GM18505 (cell line): ENCODE data around the gene ZNF397.
A peak's percentile ranks its signal among the peaks of the same experiment; 100 is the strongest.

ENCODE experiments used
- ATAC-seq: cut with Tn5 transposase; IDR thresholded peaks from one replicate; pipeline ENCODE4 v1.9.1; 2021; ENCODE audit not compliant: unreplicated experiment
- POLR2A ChIP-seq: IDR thresholded peaks from 4 replicates; pipeline ENCODE4 v1.6.1; 2011; ENCODE audit warnings: borderline replicate concordance; ENCODE audit not compliant: insufficient read depth, insufficient read length; ENCODE audit errors: extremely low read depth

ZNF397 gene

DNA sequence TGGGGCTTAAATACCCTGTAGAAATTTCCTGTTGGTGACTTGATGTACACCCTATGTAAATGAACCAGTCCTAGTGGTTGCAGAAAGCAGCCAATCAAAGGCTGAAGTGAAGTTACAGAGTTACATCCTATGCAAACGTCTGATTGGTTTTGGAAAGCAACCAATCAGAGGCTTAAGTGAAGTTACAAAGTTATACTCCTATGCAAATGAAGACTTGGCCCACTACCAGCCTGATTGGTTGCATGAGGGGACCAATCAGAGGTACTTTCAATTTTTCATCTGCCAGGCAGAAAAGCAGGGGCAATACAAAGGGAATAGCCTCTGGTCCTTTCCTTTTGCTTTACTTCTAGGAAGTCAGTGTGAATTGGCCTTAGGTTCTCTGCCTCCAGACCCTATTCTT is 13.6 kb upstream of the ZNF397 start:
- no peak for ATAC-seq
- no peak for TF ChIP-seq POLR2A

DNA sequence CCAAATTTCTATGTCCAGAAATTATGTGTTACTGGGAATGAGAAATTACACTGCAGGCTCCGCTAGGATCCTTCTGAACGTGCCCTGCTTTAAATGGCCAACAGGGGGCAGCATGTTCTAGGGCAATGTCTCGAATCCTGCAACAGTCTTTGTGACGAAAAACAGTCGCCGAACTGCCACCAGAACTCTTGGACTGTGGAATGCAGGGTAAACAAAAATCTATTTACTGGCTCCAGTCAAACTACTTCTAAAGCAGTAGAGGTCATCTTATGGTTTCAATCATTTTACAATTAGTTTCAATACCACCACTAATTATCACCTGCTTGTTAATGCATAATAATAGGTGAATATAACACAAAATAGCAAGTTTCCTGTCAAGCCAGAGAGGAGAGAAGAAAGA is 9.8 kb upstream of the ZNF397 start:
- no peak for TF ChIP-seq POLR2A
- ATAC-seq, result peak; percentile 90

DNA sequence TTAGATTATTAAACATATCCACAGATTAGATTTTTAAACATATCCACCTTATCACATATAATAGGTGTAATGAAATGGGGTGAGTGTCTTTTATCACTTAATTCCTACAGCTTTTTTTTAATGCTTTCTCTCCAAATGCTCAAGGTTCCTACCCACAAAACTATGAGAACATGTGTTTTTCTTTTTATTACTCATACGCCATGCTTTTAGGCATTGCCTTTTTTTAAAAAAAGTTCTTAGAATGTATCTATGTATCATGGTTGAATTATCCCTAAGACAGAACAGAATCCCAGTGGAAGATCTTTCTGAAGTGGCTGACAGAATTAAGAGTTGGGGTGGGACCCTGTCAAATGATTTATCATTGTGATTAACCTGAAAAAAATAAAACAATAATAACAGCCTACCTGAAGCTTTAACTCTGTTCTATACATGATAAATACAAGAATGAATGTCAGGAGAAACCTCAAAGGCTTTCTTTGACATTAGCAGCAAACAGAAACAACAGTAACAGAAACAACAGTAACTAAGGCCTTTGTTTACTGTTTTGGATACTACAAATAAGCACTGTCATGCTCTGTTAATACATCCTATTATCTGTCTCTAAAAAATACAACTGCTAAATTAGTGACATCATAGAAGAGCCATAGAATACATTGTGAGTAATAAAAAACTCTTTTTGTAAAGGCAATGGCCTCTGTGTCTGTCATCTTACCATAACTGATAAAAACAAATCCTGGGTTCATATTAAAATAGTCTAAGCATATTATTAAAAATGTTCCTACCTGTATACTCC is 4.1 kb upstream of the ZNF397 start:
- no peak for TF ChIP-seq POLR2A
- ATAC-seq, result no peak

DNA sequence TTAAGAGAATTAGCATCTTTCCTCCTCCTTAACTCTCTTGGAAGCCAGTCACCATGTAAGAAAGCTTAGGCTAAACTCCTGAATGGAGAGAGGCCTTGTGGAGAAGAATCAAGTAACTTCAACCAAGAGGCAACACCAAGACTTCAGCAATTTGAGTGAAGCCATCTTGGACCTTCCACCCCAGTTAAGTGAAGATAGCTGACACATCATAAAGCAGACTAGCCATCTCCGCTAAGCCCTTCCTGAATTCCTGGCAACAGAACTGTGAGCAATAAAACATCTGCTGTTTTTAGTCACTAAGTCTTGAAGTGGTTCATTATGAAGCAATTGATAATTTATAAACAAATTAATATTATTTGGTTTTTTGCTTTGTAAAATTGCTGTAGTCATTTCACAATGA is 1.5 kb upstream of the ZNF397 start:
- ATAC-seq, result no peak
- TF ChIP-seq POLR2A, result no peak

DNA sequence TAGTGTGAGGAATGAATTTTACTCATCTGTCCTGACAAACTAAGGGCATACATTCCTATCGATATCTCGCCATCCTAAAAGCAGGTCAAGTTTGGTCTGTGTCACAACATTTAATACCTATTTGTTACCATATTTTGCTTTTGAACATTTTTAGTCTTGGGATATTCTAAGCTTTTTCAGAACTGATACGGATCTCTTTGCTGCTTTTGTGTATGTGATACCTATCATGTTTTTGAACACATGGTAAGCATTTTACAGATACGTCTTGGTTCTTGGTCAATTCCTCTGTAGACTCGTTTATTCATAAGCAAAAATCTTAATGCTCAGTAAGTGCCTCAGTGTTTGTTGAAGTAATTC is 592 bp downstream of the ZNF397 start:
- TF ChIP-seq POLR2A, result no peak
- peak; percentile 1 for ATAC-seq

DNA sequence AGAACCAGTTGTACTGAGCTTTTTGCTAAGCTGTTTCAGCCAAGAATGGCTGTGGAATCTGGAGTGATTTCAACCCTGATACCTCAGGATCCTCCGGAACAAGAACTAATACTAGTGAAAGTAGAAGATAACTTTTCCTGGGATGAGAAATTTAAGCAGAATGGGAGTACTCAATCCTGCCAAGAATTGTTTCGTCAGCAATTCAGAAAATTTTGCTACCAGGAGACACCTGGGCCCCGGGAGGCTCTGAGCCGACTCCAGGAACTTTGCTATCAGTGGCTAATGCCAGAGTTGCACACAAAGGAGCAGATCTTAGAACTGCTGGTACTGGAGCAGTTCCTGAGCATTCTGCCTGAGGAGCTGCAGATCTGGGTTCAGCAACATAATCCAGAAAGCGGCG is 1.6 kb downstream of the ZNF397 start:
- no peak for TF ChIP-seq POLR2A
- ATAC-seq, result no peak

DNA sequence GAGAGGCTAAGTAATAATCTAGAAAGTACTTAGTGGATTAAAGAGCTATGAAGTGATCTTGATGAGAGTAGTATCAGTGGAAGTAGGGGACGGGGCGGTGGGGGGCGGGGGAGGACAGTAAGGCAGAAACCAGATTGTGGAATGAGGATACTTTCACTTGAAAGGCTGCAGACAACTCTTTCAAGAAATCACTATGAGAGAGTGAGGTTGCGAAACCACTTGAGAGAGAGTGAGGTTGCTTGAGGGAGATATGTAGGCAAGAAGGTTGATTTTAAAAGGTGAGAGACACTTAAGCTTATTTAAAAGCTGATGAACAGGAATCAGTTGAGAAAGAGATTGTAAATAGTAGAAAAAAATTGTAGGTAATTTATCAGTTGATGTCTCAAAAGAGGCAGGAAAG is 3.8 kb downstream of the ZNF397 start:
- ATAC-seq, result no peak
- no peak for TF ChIP-seq POLR2A

DNA sequence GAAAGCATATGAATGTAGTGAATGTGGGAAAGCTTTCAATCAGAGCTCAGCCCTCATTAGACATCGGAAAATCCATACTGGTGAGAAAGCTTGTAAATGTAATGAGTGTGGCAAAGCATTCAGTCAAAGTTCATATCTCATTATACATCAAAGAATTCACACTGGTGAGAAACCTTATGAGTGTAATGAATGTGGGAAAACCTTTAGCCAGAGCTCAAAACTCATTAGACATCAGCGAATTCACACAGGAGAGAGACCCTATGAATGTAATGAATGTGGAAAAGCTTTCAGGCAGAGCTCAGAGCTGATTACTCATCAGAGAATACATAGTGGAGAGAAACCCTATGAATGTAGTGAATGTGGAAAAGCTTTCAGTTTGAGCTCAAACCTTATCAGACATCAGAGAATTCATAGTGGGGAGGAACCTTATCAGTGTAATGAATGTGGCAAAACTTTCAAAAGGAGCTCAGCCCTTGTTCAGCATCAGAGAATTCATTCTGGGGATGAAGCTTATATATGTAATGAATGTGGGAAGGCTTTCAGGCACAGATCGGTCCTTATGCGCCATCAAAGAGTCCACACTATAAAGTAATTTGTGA is 5.0 kb downstream of the ZNF397 start:
- ATAC-seq, result no peak
- no peak for TF ChIP-seq POLR2A

DNA sequence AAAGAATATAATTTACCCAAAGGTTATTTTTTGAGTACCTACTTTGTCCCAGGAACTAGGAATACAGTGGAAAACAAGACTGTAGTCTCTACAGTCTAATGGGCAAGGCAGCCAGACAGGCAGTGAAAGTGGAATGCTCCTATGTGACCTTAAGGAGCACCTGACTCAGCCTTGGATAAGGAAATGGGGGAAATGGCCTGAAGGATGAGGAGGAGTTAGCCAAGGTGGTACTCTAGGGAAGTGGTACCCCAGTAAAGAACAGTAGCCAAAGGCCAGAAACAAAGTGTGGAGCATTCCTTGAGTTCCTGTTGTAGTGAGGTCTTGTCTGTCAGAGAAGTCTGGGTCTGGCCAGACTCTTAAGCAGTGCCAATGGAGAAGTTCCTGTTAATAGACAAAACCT is 6.0 kb downstream of the ZNF397 start:
- TF ChIP-seq POLR2A, result no peak
- ATAC-seq, result no peak

DNA sequence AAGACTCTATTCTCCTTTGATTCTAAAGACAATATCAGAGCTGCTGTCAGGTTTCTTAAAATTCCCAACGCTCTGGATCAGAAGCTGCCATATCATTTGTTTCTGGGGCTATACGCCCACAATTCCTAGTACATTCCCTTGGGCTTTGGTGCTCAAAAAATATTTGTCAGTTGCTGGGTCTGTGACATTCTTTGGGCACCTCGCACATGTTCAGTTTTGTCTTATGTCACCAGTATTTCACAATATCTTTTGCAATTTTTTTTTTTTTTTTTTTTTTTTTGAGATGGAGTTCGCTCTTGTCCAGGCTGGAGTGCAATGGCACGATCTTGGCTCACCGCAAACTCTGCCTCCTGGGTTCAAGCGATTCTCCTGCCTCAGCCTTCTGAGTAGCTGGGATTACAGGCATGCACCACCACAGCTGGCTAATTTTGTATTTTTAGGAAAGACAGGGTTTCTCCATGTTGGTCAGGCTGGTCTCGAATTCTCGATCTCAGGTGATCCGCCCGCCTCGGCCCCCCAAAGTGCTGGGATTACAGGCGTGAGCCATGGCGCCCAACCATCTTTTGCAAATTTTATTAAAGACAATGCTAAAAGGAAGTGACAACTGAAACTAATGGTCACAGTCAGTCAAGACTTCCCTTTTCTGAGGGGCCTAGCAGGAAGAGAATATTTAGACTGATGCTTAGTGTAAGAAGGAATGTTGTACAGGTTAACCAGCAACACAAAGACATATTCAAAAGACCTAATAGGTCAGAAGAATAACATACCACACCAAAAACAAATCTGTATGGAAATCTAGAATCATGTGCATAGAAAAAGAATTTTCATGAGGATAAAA is 6.8 kb downstream of the ZNF397 start:
- ATAC-seq, result no peak
- no peak for TF ChIP-seq POLR2A

DNA sequence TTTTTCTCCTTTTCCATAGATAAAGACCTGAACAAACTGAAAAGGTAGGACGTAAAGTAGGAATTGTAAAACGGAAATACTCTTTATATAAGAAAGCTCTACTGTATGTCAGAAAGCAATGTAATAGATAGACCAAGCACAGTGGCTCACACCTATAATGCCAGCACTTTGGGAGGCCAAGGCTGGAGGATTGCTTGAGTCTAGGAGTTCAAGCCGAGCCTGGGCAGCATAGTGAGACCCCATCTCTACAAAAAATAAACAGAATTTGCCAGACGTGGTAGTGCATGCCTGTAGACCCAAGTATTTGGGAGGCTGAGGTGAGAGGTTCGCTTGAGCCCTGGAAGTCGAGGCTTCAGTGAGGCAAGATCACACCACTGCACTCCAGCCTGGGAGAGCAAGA is 7.6 kb downstream of the ZNF397 start:
- no peak for TF ChIP-seq POLR2A

DNA sequence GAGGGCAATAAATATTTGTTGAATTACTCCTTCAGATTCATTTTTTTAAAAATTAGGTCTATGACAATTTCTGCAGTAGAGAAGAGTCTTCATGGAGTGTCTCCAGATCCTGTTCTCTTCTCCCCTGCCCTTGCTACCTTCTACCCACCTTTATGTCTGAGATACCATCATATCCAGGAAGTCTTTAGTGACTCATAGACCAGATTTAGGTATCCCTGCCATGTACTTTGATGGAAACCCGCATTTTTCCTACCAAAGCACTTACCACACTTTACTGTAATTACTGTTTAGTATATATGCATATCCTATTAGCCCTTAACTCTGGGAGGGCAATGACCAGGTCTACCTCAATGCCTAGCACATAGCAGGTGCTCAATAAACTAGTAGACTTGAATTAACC is 11.6 kb downstream of the ZNF397 start:
- no peak for TF ChIP-seq POLR2A

More for the DNA sequence above, 7.6 kb downstream of the ZNF397 start:
- ATAC-seq, result no peak

DNA sequence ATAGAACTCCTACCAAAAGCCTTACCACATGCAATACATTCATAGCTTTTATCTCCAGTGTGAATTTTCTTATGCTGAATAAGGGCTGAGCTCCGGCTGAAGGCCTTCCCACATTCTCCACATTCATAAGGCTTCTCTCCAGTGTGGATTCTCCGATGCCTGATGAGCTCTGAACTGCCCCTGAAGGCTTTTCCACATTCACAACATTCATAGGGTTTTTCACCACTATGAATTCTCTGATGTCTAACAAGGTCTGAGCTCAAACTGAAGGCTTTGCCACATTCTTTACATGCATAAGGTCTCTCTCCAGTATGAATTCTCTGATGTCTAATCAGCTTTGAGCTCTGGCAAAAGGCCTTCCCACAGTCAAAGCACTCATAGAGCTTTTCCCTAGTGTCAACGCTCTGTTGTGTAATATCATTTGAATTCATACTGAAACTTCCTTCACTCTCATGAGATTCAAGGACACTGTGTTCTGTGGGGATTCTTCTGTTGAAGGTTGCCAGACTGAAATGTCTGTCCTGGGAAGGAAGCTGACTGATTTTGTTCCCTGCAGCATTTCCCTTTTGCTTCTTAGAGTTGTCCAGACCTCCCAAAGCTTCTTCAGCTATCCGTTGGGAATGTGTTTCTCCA is 12.9 kb downstream of the ZNF397 start:
- no peak for TF ChIP-seq POLR2A
- no peak for ATAC-seq

More for the DNA sequence above, 11.6 kb downstream of the ZNF397 start:
- no peak for ATAC-seq

DNA sequence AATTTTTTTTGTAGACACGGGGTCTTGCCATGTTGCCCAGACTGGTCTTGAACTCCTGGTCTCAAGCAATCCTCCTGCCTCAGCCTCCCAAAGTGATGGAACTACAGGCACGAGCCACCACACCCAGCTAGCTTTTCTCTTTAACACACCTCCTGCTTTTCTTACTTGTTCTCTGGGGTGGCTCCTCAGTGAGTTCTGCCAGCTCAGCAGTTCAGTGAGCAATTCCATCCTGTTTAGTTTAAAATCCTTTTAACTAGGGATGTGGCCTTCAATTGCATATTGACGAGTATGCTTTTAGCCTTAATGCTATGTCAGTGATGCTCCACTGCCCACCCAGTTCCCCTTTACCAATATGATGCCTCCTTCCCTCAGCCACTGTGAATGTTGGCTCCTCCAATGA is 16.1 kb downstream of the ZNF397 start:
- ATAC-seq, result no peak
- TF ChIP-seq POLR2A, result no peak

DNA sequence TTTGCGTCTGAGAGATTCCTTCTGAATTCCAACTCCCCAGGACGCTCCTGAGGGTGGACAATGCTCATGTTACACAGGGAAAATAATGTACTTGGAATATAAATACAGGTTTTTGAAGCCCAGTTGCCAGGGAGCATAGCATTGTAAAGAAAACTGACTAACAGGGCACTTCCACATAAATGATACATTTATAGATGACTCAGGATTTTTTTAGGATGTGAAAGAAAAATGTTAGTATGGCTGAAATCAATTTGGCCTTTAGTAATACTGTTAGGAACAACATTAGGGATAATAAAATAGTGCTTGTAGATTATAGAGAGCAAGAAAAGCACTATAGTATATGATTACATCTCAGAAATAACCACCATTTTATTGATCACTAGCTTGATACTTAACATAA is 23.6 kb downstream of the ZNF397 start:
- no peak for TF ChIP-seq POLR2A
- ATAC-seq, result no peak
